Colon (tissue), 2 donors: ENCODE data around the gene RTN1.

Experiments
- FAIRE-seq: peaks from 2 replicates; lab custom pipeline; 2012; peaks lifted over from hg19 to GRCh38; lab: Jason Lieb, UNC
- donor health status: control.
- donor health status: control.

The RTN1 gene

GRCh38 chr14:59629444-59630287 lies 240.9 kb downstream of the RTN1 start:
- FAIRE-seq: no peak

- FAIRE-seq: no peak
Measured at GRCh38 chr14:59627011-59627520, 243.5 kb downstream of the RTN1 start.

GRCh38 chr14:59622631-59623030 lies 247.9 kb downstream of the RTN1 start:
- no peak for FAIRE-seq

DNA sequence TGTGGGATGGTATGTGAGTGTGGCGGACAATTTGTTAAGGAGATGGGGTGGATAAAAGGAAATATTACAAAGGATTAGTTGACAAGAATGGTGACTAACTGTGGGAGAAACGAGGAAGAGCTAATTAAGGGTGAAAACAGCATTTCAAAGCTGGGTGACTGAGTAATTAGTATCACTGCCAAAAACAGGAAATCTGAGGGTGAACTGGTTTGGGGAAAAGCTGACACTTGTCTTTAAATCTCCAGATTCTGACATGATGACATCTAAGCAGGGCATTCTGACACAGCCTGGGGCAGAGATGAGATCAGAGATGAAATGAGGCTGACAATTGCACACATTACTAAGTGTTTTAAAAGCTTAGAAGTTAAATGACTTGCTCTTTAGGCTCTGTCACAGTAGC lies 251.5 kb downstream of the RTN1 start:
- no peak for FAIRE-seq

DNA sequence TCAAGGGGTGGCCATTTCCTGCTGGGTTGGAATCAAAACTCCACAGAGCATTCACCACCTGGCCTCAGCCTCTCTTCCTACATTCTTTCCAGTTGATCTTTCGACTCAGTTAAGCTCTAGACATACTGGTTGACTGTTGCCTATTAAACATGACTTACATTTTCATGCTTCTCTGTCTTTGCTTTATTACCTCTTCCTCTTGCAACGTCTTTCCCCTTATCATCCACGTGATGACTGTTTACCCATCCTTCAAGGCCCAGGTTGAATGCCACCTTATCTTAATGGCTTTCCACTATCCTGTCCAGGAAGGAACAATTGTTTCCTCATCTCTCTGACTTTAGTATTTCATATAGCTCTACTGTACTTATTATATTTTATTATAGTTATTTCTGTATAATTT lies 269.5 kb downstream of the RTN1 start:
- no peak for FAIRE-seq

DNA sequence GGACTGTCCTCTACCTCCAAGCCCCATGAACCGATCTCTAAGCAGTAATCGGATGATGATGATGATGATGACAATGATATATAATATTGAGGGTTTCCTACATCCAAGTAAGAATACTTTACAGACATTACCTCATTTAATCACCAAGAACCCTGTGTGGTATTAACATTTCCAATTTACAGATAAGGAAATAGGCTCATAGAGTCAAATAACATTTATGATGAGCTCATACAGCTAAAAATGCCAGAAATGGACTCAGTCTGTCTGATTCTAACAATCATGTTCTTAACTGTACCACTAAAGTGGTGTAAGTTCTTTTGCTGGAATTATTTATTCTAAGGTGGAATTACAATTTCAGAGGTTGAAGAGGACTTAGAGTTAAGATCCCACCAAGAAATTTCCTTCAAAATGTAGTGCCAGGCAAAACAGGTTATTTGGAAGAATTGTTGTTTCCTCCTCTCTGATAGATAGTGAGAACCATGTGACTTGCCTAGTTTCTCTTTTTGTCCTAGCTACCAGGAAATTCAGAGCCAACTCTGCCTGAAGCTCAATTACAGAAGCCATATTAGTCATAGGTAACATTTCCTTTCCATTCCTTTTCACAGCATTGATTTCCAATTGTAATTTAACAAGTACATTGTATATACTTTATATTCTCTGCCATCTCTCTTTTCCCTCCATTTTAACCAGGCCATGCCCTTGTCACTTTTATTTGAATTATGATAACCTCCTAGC lies 270.2 kb downstream of the RTN1 start:
- no peak for FAIRE-seq

GRCh38 chr14:59595071-59595470 lies 275.5 kb downstream of the RTN1 start:
- no peak for FAIRE-seq

DNA sequence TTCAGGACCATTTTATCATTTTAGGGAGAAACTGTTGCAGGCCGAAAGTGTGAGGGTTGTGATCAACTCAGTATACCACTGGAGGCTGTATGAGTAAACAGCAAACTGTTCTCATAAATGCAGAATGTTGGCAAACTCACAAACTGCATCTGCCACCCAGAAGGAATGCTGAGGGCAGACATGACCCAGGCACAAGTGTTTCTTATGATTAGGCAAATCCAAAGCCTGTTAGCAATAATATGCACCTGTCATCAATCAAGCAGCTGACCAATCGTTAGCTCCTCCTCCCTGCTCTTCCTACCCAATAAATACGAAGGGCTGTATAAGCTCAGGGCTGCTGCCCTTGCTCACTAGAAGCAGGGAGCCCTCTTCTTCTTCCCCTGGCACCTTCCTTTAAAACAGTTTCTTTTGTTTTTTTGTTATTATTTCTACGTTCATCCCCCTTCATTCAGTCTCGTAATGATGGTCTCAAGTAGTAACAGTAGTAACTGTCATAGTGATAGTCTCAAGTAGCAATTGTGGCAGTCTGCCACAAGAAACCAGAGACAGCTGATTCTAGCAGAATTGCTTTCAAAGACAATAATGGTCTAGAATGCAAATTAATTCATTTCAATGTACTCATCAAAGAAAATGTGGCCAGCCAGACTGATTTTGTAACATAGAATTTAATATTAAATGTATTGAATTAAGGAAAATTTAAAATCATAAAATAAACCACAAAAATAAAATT lies 278.8 kb downstream of the RTN1 start:
- FAIRE-seq: no peak

GRCh38 chr14:59588101-59588500 lies 282.5 kb downstream of the RTN1 start:
- no peak for FAIRE-seq

GRCh38 chr14:59585891-59586554 lies 284.6 kb downstream of the RTN1 start:
- FAIRE-seq: no peak

GRCh38 chr14:59583755-59584154 lies 286.8 kb downstream of the RTN1 start:
- no peak for FAIRE-seq

- no peak for FAIRE-seq
Measured at GRCh38 chr14:59582845-59583509, 287.6 kb downstream of the RTN1 start.

GRCh38 chr14:59582161-59582560 lies 288.4 kb downstream of the RTN1 start:
- FAIRE-seq: no peak

DNA sequence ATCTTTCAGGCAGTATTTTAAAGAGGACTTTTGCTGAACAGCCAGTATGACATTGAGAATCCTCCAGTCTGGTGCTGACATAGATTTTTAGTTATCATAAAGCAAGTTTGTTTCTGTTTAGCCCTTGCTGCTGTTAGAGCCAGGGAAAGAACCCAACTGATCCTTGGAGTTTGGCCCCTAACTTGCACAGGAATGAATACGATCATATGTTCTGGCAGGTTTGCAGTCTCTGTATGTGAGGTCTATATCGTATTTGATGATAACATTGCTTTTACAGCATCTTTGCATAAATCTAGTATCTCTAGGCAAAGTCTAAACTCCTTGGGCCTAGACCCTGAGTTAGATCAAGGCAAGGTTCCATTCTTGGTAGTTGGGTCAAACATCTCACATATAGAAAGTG lies 289.7 kb downstream of the RTN1 start:
- no peak for FAIRE-seq

GRCh38 chr14:59576332-59577294 lies 294.0 kb downstream of the RTN1 start, which contains the start of gene CCDC175:
CCDC175 (minus strand) TSS chr14:59576812; CDS start chr14:59576775, 37 bp downstream.
- FAIRE-seq: no peak

GRCh38 chr14:59570122-59570521 lies 300.5 kb downstream of the RTN1 start:
- no peak for FAIRE-seq

- no peak for FAIRE-seq
Measured at GRCh38 chr14:59566725-59567124, 303.9 kb downstream of the RTN1 start.

DNA sequence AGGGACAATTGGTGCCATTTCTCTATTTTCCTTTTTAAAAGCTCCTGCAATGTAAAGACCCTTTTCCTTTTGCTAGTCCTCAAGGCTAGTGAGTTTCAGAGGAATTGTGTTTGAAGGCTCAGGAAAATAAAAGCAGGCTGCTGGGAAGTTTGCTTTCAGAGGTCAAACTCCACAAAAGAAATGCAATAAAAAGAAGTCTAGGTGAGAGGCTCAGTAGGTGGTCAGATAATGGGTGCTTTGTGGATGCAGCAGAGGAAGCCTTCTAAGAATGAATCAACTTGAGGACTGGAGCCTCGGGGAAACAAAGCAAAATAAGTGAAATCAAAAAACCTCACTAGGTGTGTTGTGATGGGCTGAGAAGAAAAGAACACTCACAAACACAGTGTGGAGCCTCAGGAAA lies 304.3 kb downstream of the RTN1 start:
- FAIRE-seq: no peak

DNA sequence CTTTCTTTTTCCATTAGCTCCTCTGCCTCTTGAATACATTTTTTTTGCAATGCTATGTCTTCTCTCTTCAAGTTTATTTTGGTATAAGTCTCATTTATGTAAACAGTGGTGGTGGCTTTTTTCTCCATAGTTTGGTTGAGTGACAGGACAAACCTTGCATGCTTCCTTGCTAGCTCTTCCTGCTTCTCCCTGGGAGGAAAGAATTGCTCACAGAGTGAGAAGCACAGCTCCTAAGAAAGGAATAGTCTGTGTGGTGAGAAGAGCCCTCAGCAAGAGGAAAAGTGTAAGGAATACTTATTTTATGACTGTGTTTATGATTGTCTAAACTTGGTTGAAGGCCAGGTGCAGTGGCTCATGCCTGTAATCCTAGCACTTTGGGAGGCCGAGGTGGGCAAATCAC lies 305.5 kb downstream of the RTN1 start:
- FAIRE-seq: no peak

- FAIRE-seq: no peak
Measured at GRCh38 chr14:59564366-59564765, 306.2 kb downstream of the RTN1 start.
